ENCODE data around the gene RBM43.

RBM43 gene

GRCh38 chr2:151206446-151206968 is 55.2 kb downstream of the RBM43 start:
- no peak for DNase-seq

GRCh38 chr2:151205571-151205970 is 56.1 kb downstream of the RBM43 start:
- no peak for DNase-seq

GRCh38 chr2:151204756-151205155 is 56.9 kb downstream of the RBM43 start:
- DNase-seq, result no peak

- DNase-seq, result no peak
These were observed 60.8 kb downstream of the RBM43 start for GRCh38 chr2:151200844-151201243.

- DNase-seq, result no peak
These were observed 61.4 kb downstream of the RBM43 start for GRCh38 chr2:151200277-151200676.

GRCh38 chr2:151198645-151199044 is 63.0 kb downstream of the RBM43 start:
- DNase-seq, result no peak

All from AML-193 (cell line).